ENCODE measurements around the gene SCML1.

Gene SCML1

GRCh38 chrX:17803449-17803848, 66.2 kb downstream of the SCML1 start:
- ChIA-PET CTCF (no interaction called here), POLR2A (no interaction called here)
- no peak for TF ChIP-seq CTCF (IDR thresholded peaks at IDR 0.05; ENCODE audit: insufficient read depth, low read length, missing control alignments)
- DNase-seq (ENCODE audit: low read depth, low spot score) = no peak
- H3K4me3 ChIP-seq (ENCODE audit: low read depth, low read length) = no peak overlapping the region
